Measurements from ENCODE around the gene TNFRSF1A. TPM values are rescaled to one million over a fixed set of nuclear protein-coding genes. Genes with fewer than 3 reads are reported as not detected.

Gene TNFRSF1A
- total RNA-seq, 1 experiment from 2014 or later: 108 TPM

- intact Hi-C loops (cut with micrococcal nuclease; ENCODE audit: unreplicated experiment) (no loop called here), in situ Hi-C loops (cut with HindIII; ENCODE audit: low pct_unique_long_range_greater_than_20kb, low sequenced_read_pairs) (no loop called here)
- H3K4me1 ChIP-seq (ENCODE audit: control insufficient read depth, insufficient read depth, low read length): peaks cover 46% of the 10 kb centered on the region
- no peak for TF ChIP-seq SIN3A (IDR thresholded peaks at IDR 0.05; ENCODE audit: borderline replicate concordance, insufficient read depth, low read depth, low read length)
- no peak for TF ChIP-seq POLR2AphosphoS5 (IDR thresholded peaks at IDR 0.05; ENCODE audit: low read depth, low read length)
- no peak for TF ChIP-seq CTCF (IDR thresholded peaks at IDR 0.05)
- DNase-seq (ENCODE audit: low read depth, low spot score) (no peak), ATAC-seq (peak; percentile 11; the same call in 1 of the 2 replicates)
- no peaks in the 10 kb centered on the region for H3K36me3 ChIP-seq (ENCODE audit: control insufficient read depth, insufficient read depth, low read length)
- H3K27ac ChIP-seq (ENCODE audit: low read length): peak overlapping the region; percentile 93
- ChIA-PET CTCF (no interaction called here), POLR2A (interaction anchor here (0.6 to 0.7 kb wide), 2 partner anchors 39 to 166 kb away, joined by 3 to 9 read pairs; partner anchors contain the start of gene GAPDH)
- H3K9me3 ChIP-seq (ENCODE audit: control insufficient read depth, insufficient read depth, low read depth, low read length): no peaks in the 10 kb centered on the region
- BruUV-seq (replicated peaks): no TSS peak
- H3K4me3 ChIP-seq (ENCODE audit: low read depth in 2 of 2, low read length in 2 of 2): peak overlapping the region in 1 of 2 experiments; percentile 3; a peak in 1 of 4 replicates
- no peaks in the 10 kb centered on the region for H3K27me3 ChIP-seq (ENCODE audit: control insufficient read depth, insufficient read depth, low read length)
Measured at GRCh38 chr12:6367969-6368892, 26.4 kb upstream of the TNFRSF1A start.

GRCh38 chr12:6367065-6367968, 25.4 kb upstream of the TNFRSF1A start:
- no TSS peak for BruUV-seq (replicated peaks)
- in situ Hi-C loops (cut with HindIII; ENCODE audit: low pct_unique_long_range_greater_than_20kb, low sequenced_read_pairs) (no loop called here), intact Hi-C loops (cut with micrococcal nuclease; ENCODE audit: unreplicated experiment) (no loop called here)
- H3K9me3 ChIP-seq (ENCODE audit: control insufficient read depth, insufficient read depth, low read depth, low read length): no peaks in the 10 kb centered on the region
- H3K4me3 ChIP-seq (ENCODE audit: low read depth in 2 of 2, low read length in 2 of 2): peak overlapping the region in 1 of 2 experiments; percentile 3; a peak in 1 of 4 replicates
- H3K4me1 ChIP-seq (ENCODE audit: control insufficient read depth, insufficient read depth, low read length): peaks cover 41% of the 10 kb centered on the region
- ATAC-seq (no peak), DNase-seq (ENCODE audit: low read depth, low spot score) (no peak)
- no peaks in the 10 kb centered on the region for H3K27me3 ChIP-seq (ENCODE audit: control insufficient read depth, insufficient read depth, low read length)
- ChIA-PET POLR2A (no interaction called here), CTCF (no interaction called here)
- H3K27ac ChIP-seq (ENCODE audit: low read length): peak overlapping the region; percentile 93
- TF ChIP-seq SIN3A (IDR thresholded peaks at IDR 0.05; ENCODE audit: borderline replicate concordance, insufficient read depth, low read depth, low read length) (no peak), POLR2AphosphoS5 (IDR thresholded peaks at IDR 0.05; ENCODE audit: low read depth, low read length) (no peak), CTCF (IDR thresholded peaks at IDR 0.05) (no peak; the same call in 1 of the 2 replicates), REST (IDR thresholded peaks at IDR 0.05; ENCODE audit: insufficient read depth in 1 of 2, low read depth in 2 of 2, low read length in 1 of 2) (no peak), TCF7L2 (IDR thresholded peaks at IDR 0.05; ENCODE audit: low read depth, low read length) (no peak)
- no peaks in the 10 kb centered on the region for H3K36me3 ChIP-seq (ENCODE audit: control insufficient read depth, insufficient read depth, low read length)
